ENCODE results near the gene PROS1.

Gene PROS1

GRCh38 chr3:93911206-93911605 lies 62.5 kb downstream of the PROS1 start:
- no peaks in the 10 kb centered on the region for H3K4me1 ChIP-seq (ENCODE audit: low read length)
- no peak overlapping the region for H2AFZ ChIP-seq (ENCODE audit: low read length)
- no peak for TF ChIP-seq EZH2 (optimal IDR thresholded peaks at IDR 0.05; ENCODE audit: low read depth, low read length)
- no peak for TF ChIP-seq EZH2phosphoT487 (IDR thresholded peaks at IDR 0.05; ENCODE audit: low read length)
- TF ChIP-seq, protein P1, sequence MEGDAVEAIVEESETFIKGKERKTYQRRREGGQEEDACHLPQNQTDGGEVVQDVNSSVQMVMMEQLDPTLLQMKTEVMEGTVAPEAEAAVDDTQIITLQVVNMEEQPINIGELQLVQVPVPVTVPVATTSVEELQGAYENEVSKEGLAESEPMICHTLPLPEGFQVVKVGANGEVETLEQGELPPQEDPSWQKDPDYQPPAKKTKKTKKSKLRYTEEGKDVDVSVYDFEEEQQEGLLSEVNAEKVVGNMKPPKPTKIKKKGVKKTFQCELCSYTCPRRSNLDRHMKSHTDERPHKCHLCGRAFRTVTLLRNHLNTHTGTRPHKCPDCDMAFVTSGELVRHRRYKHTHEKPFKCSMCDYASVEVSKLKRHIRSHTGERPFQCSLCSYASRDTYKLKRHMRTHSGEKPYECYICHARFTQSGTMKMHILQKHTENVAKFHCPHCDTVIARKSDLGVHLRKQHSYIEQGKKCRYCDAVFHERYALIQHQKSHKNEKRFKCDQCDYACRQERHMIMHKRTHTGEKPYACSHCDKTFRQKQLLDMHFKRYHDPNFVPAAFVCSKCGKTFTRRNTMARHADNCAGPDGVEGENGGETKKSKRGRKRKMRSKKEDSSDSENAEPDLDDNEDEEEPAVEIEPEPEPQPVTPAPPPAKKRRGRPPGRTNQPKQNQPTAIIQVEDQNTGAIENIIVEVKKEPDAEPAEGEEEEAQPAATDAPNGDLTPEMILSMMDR (IDR thresholded peaks at IDR 0.05; ENCODE audit: low read length), result no peak
- no peak for DNase-seq
- H4K20me1 ChIP-seq (ENCODE audit: insufficient read depth, low read length), result no peaks in the 10 kb centered on the region
- H3K9me2 ChIP-seq (replicated peaks; ENCODE audit: insufficient read depth, low read length), result no peaks in the 10 kb centered on the region
- H3K9me3 ChIP-seq (replicated peaks; ENCODE audit: insufficient read depth, low read length), result no peaks in the 10 kb centered on the region
- H3K9ac ChIP-seq (ENCODE audit: low read length), result no peak overlapping the region
- no peaks in the 10 kb centered on the region for H3K79me2 ChIP-seq (ENCODE audit: low read length)
- no peaks in the 10 kb centered on the region for H3K36me3 ChIP-seq (replicated peaks; ENCODE audit: insufficient read depth, low read length)
- H3K4me3 ChIP-seq (ENCODE audit: low read length), result no peak overlapping the region
- no peak overlapping the region for H3K27ac ChIP-seq (ENCODE audit: low read length)
- no peaks in the 10 kb centered on the region for H3K27me3 ChIP-seq (replicated peaks; ENCODE audit: insufficient read depth, low read length)
- no peak overlapping the region for H3K4me2 ChIP-seq (ENCODE audit: low read depth, low read length)
- H3F3A ChIP-seq (ENCODE audit: insufficient read depth, low read length), result no peaks in the 10 kb centered on the region

DNA sequence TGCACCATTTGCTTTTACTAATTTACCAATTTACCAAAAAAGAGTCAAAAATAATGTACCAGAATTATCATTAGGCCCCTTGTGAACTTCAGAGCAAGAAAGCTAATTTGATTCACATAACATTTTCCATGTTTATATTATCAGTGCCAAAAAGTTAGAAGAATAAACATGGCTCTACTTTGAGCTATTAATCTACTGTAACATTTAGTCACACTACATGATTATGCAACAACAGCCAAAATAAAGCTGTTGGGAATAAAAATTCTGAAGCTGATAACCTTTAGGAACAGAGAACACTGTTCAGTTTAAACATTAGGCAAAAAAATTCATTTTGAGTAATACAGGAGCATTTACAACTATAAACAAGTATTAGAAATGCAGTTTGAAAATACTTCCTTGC lies 63.6 kb downstream of the PROS1 start:
- H3K9me3 ChIP-seq (replicated peaks; ENCODE audit: insufficient read depth, low read length), result no peaks in the 10 kb centered on the region
- H3F3A ChIP-seq (ENCODE audit: insufficient read depth, low read length), result no peaks in the 10 kb centered on the region
- H3K4me1 ChIP-seq (ENCODE audit: low read length), result no peaks in the 10 kb centered on the region
- no peak overlapping the region for H3K4me3 ChIP-seq (ENCODE audit: low read length)
- no peaks in the 10 kb centered on the region for H3K36me3 ChIP-seq (replicated peaks; ENCODE audit: insufficient read depth, low read length)
- H3K27me3 ChIP-seq (replicated peaks; ENCODE audit: insufficient read depth, low read length), result no peaks in the 10 kb centered on the region
- TF ChIP-seq EZH2 (optimal IDR thresholded peaks at IDR 0.05; ENCODE audit: low read depth, low read length) (no peak), EZH2phosphoT487 (IDR thresholded peaks at IDR 0.05; ENCODE audit: low read length) (no peak)
- TF ChIP-seq, protein P1 (IDR thresholded peaks at IDR 0.05; ENCODE audit: low read length), result no peak
- H3K9ac ChIP-seq (ENCODE audit: low read length), result no peak overlapping the region
- no peak overlapping the region for H3K27ac ChIP-seq (ENCODE audit: low read length)
- no peak overlapping the region for H2AFZ ChIP-seq (ENCODE audit: low read length)
- H3K4me2 ChIP-seq (ENCODE audit: low read depth, low read length), result no peak overlapping the region
- no peak for DNase-seq
- no peaks in the 10 kb centered on the region for H4K20me1 ChIP-seq (ENCODE audit: insufficient read depth, low read length)
- no peaks in the 10 kb centered on the region for H3K79me2 ChIP-seq (ENCODE audit: low read length)
- no peaks in the 10 kb centered on the region for H3K9me2 ChIP-seq (replicated peaks; ENCODE audit: insufficient read depth, low read length)

DNA sequence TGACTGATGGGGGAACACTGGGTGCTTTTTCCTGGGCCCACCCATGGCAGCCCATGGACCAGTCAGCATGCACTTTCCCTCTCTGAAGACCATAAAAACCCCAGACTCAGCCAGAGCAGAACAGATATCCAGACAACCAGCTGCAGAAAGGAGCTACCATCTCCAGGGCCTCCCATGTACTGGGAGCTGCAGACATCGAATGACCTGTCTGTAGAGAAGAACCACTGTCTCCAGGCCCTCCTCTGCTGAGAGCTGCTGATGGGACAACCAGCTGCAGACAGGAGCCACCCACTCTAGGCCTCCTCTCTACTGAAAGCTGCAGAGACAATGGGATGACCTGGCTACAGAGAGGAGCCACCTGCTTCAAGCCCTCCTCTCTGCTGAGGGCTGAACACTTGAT lies 66.6 kb downstream of the PROS1 start:
- no peak for TF ChIP-seq EZH2phosphoT487 (IDR thresholded peaks at IDR 0.05; ENCODE audit: low read length)
- TF ChIP-seq, protein P1 (IDR thresholded peaks at IDR 0.05; ENCODE audit: low read length), result no peak
- no peak for TF ChIP-seq EZH2 (optimal IDR thresholded peaks at IDR 0.05; ENCODE audit: low read depth, low read length)
- no peak for DNase-seq
- Histone ChIP-seq H3K79me2 (ENCODE audit: low read length) (no peaks in the 10 kb centered on the region), H3K9me3 (replicated peaks; ENCODE audit: insufficient read depth, low read length) (no peaks in the 10 kb centered on the region), H3K9ac (ENCODE audit: low read length) (no peak overlapping the region), H3F3A (ENCODE audit: insufficient read depth, low read length) (no peaks in the 10 kb centered on the region), H3K27me3 (replicated peaks; ENCODE audit: insufficient read depth, low read length) (no peaks in the 10 kb centered on the region), H3K4me3 (ENCODE audit: low read length) (no peak overlapping the region), H2AFZ (ENCODE audit: low read length) (no peak overlapping the region), H3K9me2 (replicated peaks; ENCODE audit: insufficient read depth, low read length) (no peaks in the 10 kb centered on the region), H3K36me3 (replicated peaks; ENCODE audit: insufficient read depth, low read length) (no peaks in the 10 kb centered on the region), H3K27ac (ENCODE audit: low read length) (no peak overlapping the region), H4K20me1 (ENCODE audit: insufficient read depth, low read length) (no peaks in the 10 kb centered on the region), H3K4me2 (ENCODE audit: low read depth, low read length) (no peak overlapping the region), H3K4me1 (ENCODE audit: low read length) (no peaks in the 10 kb centered on the region)
